Measurements from ENCODE around the gene EXOC3.

GRCh38 chr5:440401-441201 lies 2.4 kb upstream of the EXOC3 start:
- TF ChIP-seq CTCF (IDR thresholded peaks at IDR 0.05): no peak
- TF ChIP-seq MXD4 (CRISPR knock-in tag; IDR thresholded peaks at IDR 0.05; ENCODE audit: borderline replicate concordance): no peak
- no peak for TF ChIP-seq TEAD4 (CRISPR knock-in tag; IDR thresholded peaks at IDR 0.05)
- TF ChIP-seq PRDM15 (CRISPR knock-in tag; IDR thresholded peaks at IDR 0.05): no peak
- no peak for TF ChIP-seq ZNF263 (CRISPR knock-in tag; IDR thresholded peaks at IDR 0.05; ENCODE audit: low read depth)
- TF ChIP-seq FOXJ3 (CRISPR knock-in tag; IDR thresholded peaks at IDR 0.05; ENCODE audit: borderline replicate concordance): no peak
- TF ChIP-seq NR2C2 (CRISPR knock-in tag; IDR thresholded peaks at IDR 0.05): no peak
- TF ChIP-seq SMAD3 (CRISPR knock-in tag; IDR thresholded peaks at IDR 0.05; ENCODE audit: borderline replicate concordance): no peak
- TF ChIP-seq NFE2L1 (CRISPR knock-in tag; IDR thresholded peaks at IDR 0.05): no peak
- no peak for TF ChIP-seq ZNF138 (CRISPR knock-in tag; conservative IDR thresholded peaks at IDR 0.05)
- no peak for TF ChIP-seq MAX (CRISPR knock-in tag; IDR thresholded peaks at IDR 0.05)
- TF ChIP-seq ZBTB21 (CRISPR knock-in tag; IDR thresholded peaks at IDR 0.05; ENCODE audit: borderline replicate concordance): no peak
- TF ChIP-seq JUN (CRISPR knock-in tag; IDR thresholded peaks at IDR 0.05): no peak

Data from WTC11 (cell line).